HepG2 (cell line): ENCODE measurements around the gene TATDN3. TPM values are rescaled to one million over a fixed set of nuclear protein-coding genes. Genes with fewer than 3 reads are reported as not detected.

Experiments
- ATF1 ChIP-seq: IDR thresholded peaks from 2 replicates; pipeline ENCODE4 v1.6.1; 2016; ENCODE audit warnings: mild to moderate bottlenecking, control low read depth
- ESRRA ChIP-seq: sonication (generic); formaldehyde crosslinking; IDR thresholded peaks from 2 replicates; pipeline ENCODE4 v1.5.1; 2020; ENCODE audit warnings: mild to moderate bottlenecking, low read depth, missing genetic modification reagents
- EZH2 ChIP-seq: conservative IDR thresholded peaks from 2 replicates; pipeline ENCODE4 v1.6.1; 2012; ENCODE audit warnings: mild to moderate bottlenecking, low read depth, low read length, moderate library complexity
- IKZF1 ChIP-seq: fragments of 450-650 bp; IDR thresholded peaks from 2 replicates; pipeline ENCODE4 v1.7.1; 2016
- KAT2B ChIP-seq: fragments of 150-350 bp; IDR thresholded peaks from 2 replicates; pipeline ENCODE4 v1.6.1; 2014; ENCODE audit warnings: low read depth, low read length, borderline replicate concordance
- KAT8 ChIP-seq: IDR thresholded peaks from 2 replicates; pipeline ENCODE4 v1.6.1; 2016; ENCODE audit warnings: missing genetic modification reagents, missing compliant biosample characterization
- KDM2A ChIP-seq: sonication (generic); formaldehyde crosslinking; IDR thresholded peaks from 2 replicates; pipeline ENCODE4 v1.4.0; 2020; ENCODE audit warnings: low read depth, missing genetic modification reagents, borderline replicate concordance
- NR2F2 ChIP-seq: IDR thresholded peaks from 2 replicates; pipeline ENCODE4 v1.6.1; 2012; ENCODE audit warnings: low read depth, inconsistent platforms, borderline replicate concordance
- PHB2 ChIP-seq: fragments of 450-650 bp; IDR thresholded peaks from 2 replicates; pipeline ENCODE4 v1.6.1; 2018; ENCODE audit not compliant: partially characterized antibody
- POLR2G ChIP-seq: fragments of 200-400 bp; formaldehyde crosslinking; IDR thresholded peaks from 2 replicates; pipeline ENCODE4 v1.6.1; 2018; ENCODE audit warnings: mild to moderate bottlenecking, low read depth, low read length, moderate library complexity
- PPARG ChIP-seq: conservative IDR thresholded peaks from 2 replicates; pipeline ENCODE4 v1.6.1; 2016; ENCODE audit warnings: missing biosample characterization, missing genetic modification reagents
- SOX5 ChIP-seq: IDR thresholded peaks from 2 replicates; pipeline ENCODE4 v1.6.1; 2016; ENCODE audit warnings: borderline replicate concordance
- SPEN ChIP-seq: sonication (generic); formaldehyde crosslinking; IDR thresholded peaks from 2 replicates; pipeline ENCODE4 v1.5.1; 2020; ENCODE audit warnings: low read depth, mild to moderate bottlenecking, missing genetic modification reagents
- TEAD3 ChIP-seq: optimal IDR thresholded peaks from 2 replicates; pipeline ENCODE3; 2016; ENCODE audit warnings: borderline replicate concordance
- XRCC5 ChIP-seq: fragments of 200-400 bp; formaldehyde crosslinking; optimal IDR thresholded peaks from 2 replicates; pipeline ENCODE3; 2017; ENCODE audit warnings: mild to moderate bottlenecking, low read length
- ZBTB1 ChIP-seq: sonication (generic); formaldehyde crosslinking; IDR thresholded peaks from 2 replicates; pipeline ENCODE4 v1.4.0; 2020; ENCODE audit warnings: missing genetic modification reagents, borderline replicate concordance
- ZFP82 ChIP-seq: sonication (generic); formaldehyde crosslinking; IDR thresholded peaks from 2 replicates; pipeline ENCODE4 v1.5.1; 2020; ENCODE audit warnings: mild to moderate bottlenecking, missing genetic modification reagents, borderline replicate concordance
- ZKSCAN5 ChIP-seq: sonication (generic); formaldehyde crosslinking; IDR thresholded peaks from 2 replicates; pipeline ENCODE4 v1.5.1; 2020; ENCODE audit warnings: mild to moderate bottlenecking, missing genetic modification reagents
- ZNF207 ChIP-seq: fragments of 450-650 bp; IDR thresholded peaks from 2 replicates; pipeline ENCODE4 v1.6.1; 2016; ENCODE audit warnings: antibody characterized with exemption, borderline replicate concordance
- ZNF850 ChIP-seq: sonication (generic); formaldehyde crosslinking; conservative IDR thresholded peaks from 2 replicates; pipeline ENCODE4 v1.9.0; 2021; ENCODE audit warnings: mild to moderate bottlenecking, missing genetic modification reagents
- ZSCAN12 ChIP-seq: sonication (generic); formaldehyde crosslinking; IDR thresholded peaks from 2 replicates; pipeline ENCODE4 v1.9.0; 2021; ENCODE audit warnings: mild to moderate bottlenecking, missing genetic modification reagents
- ZSCAN22 ChIP-seq: sonication (generic); formaldehyde crosslinking; IDR thresholded peaks from 2 replicates; pipeline ENCODE4 v1.4.0; 2020; ENCODE audit warnings: mild to moderate bottlenecking, missing genetic modification reagents
- polyA plus RNA-seq, 8 experiments: library from polyadenylated mRNA; depleted of rRNA in 3 of 8; stranded (reverse) in 7 of 8; unstranded in 1 of 8; fragments of >200 nt; fragmentation: Illumina TruSeq in 4 of 8; extraction: Trizol in 4 of 8; gene quantifications; 2 replicates each; pipeline versions ENCODE4 v1.2.1 to v1.2.3, GENCODE V29; 2011 to 2016; ENCODE audit warnings: low read depth in 4 of 8, missing spikeins in 1 of 8, mixed read lengths in 1 of 8; ENCODE audit not compliant: insufficient read depth in 1 of 8
- total RNA-seq, 5 experiments: library from RNA; depleted of rRNA; stranded (reverse); fragments of >200 nt; fragmentation: Illumina TruSeq; extraction: Trizol; gene quantifications; 2 replicates each; pipeline ENCODE4 v1.2.3, GENCODE V29; 2016; ENCODE audit warnings: low read depth in 1 of 5
- TF ChIP-seq, protein P1 (sequence below): sonication (generic); formaldehyde crosslinking; IDR thresholded peaks from 2 replicates; pipeline ENCODE4 v1.5.0; 2020; ENCODE audit warnings: missing genetic modification reagents
- TF ChIP-seq, protein P2 (sequence below): IDR thresholded peaks from 2 replicates; pipeline ENCODE4 v1.6.1; 2016; ENCODE audit warnings: missing compliant biosample characterization, missing genetic modification reagents, borderline replicate concordance
- TF ChIP-seq, protein P3 (sequence below): sonication (generic); formaldehyde crosslinking; IDR thresholded peaks from 2 replicates; pipeline ENCODE4 v1.4.0; 2020; ENCODE audit warnings: mild to moderate bottlenecking, missing genetic modification reagents
- TF ChIP-seq, protein P4 (sequence below): sonication (generic); formaldehyde crosslinking; IDR thresholded peaks from 2 replicates; pipeline ENCODE4 v1.4.0; 2020; ENCODE audit warnings: mild to moderate bottlenecking, missing genetic modification reagents

TATDN3 gene
- total and polyA plus RNA-seq, 2 of the 13 experiments (the other 11 are each of a cell fraction or from before 2014, with no cell fraction given) = 7.3 to 8.6 TPM

DNA sequence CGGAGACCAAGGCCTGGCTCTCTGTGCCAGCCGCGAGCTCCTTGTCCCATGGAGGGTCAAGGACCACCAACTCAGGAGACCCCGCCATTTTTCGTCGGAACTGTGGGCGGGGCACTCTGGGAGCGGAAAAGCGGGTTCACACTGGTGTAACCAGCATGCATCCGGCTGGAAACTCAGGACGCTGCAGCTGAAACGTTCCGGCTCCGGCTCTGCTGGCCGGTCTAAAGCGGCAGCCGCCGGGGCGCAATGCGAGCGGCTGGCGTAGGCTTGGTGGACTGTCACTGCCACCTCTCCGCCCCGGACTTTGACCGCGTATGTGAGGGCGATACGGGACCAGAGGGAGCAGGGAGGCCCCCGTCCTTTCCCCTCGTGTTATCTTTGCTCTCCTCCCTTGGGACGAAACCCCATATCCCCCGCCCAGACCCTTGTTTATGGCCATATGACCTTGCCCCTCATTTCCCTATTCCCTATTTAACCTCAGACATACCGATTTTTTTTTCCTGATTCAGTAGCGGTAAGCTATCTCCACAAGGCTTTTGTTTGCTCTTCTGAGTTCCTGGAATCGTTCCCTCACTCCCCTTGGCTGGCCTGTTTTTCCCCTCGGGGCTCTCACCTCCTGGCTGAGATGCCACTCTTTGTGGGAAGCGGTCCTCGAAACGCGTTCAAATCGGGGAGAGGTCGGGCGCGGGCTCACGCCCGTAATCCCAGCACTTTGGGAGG is at the start of gene TATDN3, which contains the start of gene NSL1 (continued):
- no peak for TF ChIP-seq PHB2
- peak; percentile 68; the same call in 1 of the 2 replicates for TF ChIP-seq ATF1
- peak; percentile 75 for TF ChIP-seq TEAD3 (CRISPR knock-in tag)
- TF ChIP-seq EZH2 = no peak
- no peak for TF ChIP-seq KAT2B
- TF ChIP-seq KDM2A (CRISPR knock-in tag) = peak; percentile 98
- TF ChIP-seq, protein P1, sequence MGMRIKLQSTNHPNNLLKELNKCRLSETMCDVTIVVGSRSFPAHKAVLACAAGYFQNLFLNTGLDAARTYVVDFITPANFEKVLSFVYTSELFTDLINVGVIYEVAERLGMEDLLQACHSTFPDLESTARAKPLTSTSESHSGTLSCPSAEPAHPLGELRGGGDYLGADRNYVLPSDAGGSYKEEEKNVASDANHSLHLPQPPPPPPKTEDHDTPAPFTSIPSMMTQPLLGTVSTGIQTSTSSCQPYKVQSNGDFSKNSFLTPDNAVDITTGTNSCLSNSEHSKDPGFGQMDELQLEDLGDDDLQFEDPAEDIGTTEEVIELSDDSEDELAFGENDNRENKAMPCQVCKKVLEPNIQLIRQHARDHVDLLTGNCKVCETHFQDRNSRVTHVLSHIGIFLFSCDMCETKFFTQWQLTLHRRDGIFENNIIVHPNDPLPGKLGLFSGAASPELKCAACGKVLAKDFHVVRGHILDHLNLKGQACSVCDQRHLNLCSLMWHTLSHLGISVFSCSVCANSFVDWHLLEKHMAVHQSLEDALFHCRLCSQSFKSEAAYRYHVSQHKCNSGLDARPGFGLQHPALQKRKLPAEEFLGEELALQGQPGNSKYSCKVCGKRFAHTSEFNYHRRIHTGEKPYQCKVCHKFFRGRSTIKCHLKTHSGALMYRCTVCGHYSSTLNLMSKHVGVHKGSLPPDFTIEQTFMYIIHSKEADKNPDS (CRISPR knock-in tag) = peak; percentile 33; the same call in 1 of the 2 replicates
- TF ChIP-seq ZBTB1 (CRISPR knock-in tag) = no peak
- TF ChIP-seq KAT8 (CRISPR knock-in tag) = peak; percentile 99
- peak; percentile 83 for TF ChIP-seq ZKSCAN5 (CRISPR knock-in tag)
- peak; percentile 99 for TF ChIP-seq ZFP82 (CRISPR knock-in tag)
- peak; percentile 99 for TF ChIP-seq XRCC5
- TF ChIP-seq SOX5 (CRISPR knock-in tag) = peak; percentile 79
- peak; percentile 97 for TF ChIP-seq SPEN
- no peak for TF ChIP-seq ZNF207
- TF ChIP-seq, protein P2, sequence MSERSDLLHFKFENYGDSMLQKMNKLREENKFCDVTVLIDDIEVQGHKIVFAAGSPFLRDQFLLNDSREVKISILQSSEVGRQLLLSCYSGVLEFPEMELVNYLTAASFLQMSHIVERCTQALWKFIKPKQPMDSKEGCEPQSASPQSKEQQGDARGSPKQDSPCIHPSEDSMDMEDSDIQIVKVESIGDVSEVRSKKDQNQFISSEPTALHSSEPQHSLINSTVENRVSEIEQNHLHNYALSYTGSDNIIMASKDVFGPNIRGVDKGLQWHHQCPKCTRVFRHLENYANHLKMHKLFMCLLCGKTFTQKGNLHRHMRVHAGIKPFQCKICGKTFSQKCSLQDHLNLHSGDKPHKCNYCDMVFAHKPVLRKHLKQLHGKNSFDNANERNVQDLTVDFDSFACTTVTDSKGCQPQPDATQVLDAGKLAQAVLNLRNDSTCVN (CRISPR knock-in tag) = peak; percentile 78
- TF ChIP-seq ZSCAN12 (CRISPR knock-in tag) = no peak; the same call in 1 of the 2 replicates
- peak; percentile 66 for TF ChIP-seq NR2F2
- TF ChIP-seq ZNF850 = peak; percentile 92
- TF ChIP-seq PPARG (CRISPR knock-in tag) = peak; percentile 83
- peak; percentile 72; the same call in 1 of the 2 replicates for TF ChIP-seq ZSCAN22 (CRISPR knock-in tag)
- peak; percentile 92 for TF ChIP-seq POLR2G
- TF ChIP-seq, protein P3, sequence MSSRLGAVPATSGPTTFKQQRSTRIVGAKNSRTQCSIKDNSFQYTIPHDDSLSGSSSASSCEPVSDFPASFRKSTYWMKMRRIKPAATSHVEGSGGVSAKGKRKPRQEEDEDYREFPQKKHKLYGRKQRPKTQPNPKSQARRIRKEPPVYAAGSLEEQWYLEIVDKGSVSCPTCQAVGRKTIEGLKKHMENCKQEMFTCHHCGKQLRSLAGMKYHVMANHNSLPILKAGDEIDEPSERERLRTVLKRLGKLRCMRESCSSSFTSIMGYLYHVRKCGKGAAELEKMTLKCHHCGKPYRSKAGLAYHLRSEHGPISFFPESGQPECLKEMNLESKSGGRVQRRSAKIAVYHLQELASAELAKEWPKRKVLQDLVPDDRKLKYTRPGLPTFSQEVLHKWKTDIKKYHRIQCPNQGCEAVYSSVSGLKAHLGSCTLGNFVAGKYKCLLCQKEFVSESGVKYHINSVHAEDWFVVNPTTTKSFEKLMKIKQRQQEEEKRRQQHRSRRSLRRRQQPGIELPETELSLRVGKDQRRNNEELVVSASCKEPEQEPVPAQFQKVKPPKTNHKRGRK = peak; percentile 86; the same call in 1 of the 2 replicates
- TF ChIP-seq, protein P4, sequence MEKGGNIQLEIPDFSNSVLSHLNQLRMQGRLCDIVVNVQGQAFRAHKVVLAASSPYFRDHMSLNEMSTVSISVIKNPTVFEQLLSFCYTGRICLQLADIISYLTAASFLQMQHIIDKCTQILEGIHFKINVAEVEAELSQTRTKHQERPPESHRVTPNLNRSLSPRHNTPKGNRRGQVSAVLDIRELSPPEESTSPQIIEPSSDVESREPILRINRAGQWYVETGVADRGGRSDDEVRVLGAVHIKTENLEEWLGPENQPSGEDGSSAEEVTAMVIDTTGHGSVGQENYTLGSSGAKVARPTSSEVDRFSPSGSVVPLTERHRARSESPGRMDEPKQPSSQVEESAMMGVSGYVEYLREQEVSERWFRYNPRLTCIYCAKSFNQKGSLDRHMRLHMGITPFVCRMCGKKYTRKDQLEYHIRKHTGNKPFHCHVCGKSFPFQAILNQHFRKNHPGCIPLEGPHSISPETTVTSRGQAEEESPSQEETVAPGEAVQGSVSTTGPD = no peak
- TF ChIP-seq ESRRA = peak; percentile 91
- no peak for TF ChIP-seq IKZF1
